GM12878 (cell line): ENCODE results near the gene USP12.

ENCODE experiments used
- POLR2AphosphoS5 ChIP-seq: IDR thresholded peaks from 2 replicates; pipeline ENCODE4 v1.6.1; 2011; ENCODE audit warnings: mild to moderate bottlenecking, low read length, inconsistent platforms
- TF ChIP-seq, protein P1 (sequence below), 3 experiments: IDR thresholded peaks in 2 of 3; conservative IDR thresholded peaks in 1 of 3; 2 replicates each; pipeline ENCODE4 v1.5.1; 2011; ENCODE audit warnings: low read depth in 3 of 3, low read length in 3 of 3, mild to moderate bottlenecking in 3 of 3, control low read depth in 2 of 3, moderate library complexity in 2 of 3, inconsistent platforms in 1 of 3, mixed read lengths in 1 of 3; ENCODE audit not compliant: control insufficient read depth in 2 of 3, insufficient read depth in 1 of 3; ENCODE audit errors: extremely low read depth in 1 of 3

DNA sequence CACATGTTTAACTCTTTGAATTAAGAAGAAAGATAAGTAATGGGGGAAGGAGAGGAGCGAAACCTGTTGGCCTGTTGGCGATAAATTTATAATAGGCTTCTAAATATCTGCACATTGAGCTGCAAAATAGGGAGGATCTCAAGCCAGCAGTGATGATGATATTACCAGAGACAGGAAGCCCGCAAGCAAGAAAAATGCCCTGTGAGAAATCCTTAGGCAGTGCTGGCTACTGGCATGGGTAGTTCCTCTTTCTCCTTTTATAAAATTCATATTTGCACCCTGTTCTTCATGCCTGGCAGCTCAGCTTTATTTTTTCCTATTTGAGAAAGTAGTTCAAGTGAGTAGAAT lies 858 bp upstream of the USP12 start:
- no peak for TF ChIP-seq POLR2AphosphoS5
- TF ChIP-seq, protein P1, sequence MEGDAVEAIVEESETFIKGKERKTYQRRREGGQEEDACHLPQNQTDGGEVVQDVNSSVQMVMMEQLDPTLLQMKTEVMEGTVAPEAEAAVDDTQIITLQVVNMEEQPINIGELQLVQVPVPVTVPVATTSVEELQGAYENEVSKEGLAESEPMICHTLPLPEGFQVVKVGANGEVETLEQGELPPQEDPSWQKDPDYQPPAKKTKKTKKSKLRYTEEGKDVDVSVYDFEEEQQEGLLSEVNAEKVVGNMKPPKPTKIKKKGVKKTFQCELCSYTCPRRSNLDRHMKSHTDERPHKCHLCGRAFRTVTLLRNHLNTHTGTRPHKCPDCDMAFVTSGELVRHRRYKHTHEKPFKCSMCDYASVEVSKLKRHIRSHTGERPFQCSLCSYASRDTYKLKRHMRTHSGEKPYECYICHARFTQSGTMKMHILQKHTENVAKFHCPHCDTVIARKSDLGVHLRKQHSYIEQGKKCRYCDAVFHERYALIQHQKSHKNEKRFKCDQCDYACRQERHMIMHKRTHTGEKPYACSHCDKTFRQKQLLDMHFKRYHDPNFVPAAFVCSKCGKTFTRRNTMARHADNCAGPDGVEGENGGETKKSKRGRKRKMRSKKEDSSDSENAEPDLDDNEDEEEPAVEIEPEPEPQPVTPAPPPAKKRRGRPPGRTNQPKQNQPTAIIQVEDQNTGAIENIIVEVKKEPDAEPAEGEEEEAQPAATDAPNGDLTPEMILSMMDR (IDR thresholded peaks at IDR 0.05 in 2 of 3, conservative IDR thresholded peaks at IDR 0.05 in 1 of 3; ENCODE audit: control insufficient read depth in 2 of 3, extremely low read depth in 1 of 3, insufficient read depth in 1 of 3, low read depth in 3 of 3, low read length in 3 of 3), result no peak
